Activated CD8-positive, alpha-beta memory T cell treated with anti-CD3 and anti-CD28 coated beads for 4 hours (primary cell): ENCODE measurements around the gene TOR2A.

Experiments
- DNase-seq, 2 donors: peaks; one replicate each; pipeline ENCODE4 v3.0.0-alpha.2; 2020; ENCODE audit warnings: low read depth in 2 of 2

The TOR2A gene

DNA sequence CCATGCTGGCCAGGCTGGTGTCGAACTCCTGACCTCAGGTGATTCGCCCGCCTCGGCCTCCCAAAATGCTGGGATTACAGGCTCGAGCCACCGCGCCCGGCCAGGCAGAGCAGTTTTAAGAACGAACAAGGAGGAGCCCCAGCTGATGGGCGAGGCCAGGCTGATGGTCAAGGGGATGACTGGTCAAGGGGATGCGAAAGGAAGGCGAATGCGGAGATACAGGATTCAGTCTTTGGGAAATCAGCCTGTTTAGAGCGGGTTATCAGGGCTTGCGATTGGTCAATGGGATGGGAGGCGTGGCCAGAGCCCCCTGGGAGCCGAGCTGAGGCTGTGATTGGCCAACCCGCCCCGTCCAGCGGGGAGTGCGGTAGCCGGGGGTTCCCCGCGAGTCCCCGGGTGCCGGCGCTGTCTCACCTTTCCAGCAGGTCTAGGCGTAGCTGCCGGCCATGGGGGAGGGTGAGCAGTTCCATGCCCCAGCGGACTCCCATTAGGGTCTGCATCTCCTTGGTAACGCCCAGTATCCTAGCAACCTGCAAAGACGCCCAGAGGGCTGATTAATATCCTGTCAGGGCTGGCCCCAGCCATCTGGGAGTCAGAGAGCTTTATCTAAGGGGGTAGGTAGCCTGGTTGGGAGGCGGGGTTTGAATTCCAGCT is 7.5 kb upstream of the TOR2A start:
- no peak for DNase-seq

DNA sequence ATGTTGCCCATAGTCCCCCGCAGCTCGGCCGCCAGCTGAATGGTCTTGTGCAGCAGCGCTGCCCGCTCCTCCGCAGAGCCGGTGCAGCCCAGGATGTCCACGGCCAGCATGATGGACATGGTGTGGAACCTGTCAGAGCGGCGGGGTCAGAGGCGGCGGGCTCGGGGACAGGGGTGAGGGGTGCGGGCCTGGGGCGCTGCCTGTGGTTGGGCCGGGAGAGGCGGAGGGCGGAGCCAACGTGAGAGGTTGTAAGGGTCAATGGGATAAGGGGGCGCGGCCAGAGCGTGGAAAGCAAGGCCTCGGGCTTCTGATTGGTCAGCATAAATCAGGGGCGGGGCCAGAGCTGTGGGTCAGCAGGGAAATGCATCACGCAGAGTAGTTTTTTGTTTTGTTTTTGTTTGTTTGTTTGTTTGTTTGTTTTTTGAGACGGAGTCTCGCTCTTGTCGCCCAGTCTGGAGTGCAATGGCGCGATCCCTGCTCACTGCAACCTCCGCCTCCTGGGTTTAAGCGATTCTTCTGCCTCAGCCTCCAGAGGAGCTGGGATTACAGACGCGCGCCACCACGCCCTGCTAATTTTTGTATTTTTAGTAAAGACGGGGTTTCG is 6.8 kb upstream of the TOR2A start:
- DNase-seq: no peak

- DNase-seq: no peak
Observed at GRCh38 chr9:127739614-127740330, 4.7 kb upstream of the TOR2A start.

DNA sequence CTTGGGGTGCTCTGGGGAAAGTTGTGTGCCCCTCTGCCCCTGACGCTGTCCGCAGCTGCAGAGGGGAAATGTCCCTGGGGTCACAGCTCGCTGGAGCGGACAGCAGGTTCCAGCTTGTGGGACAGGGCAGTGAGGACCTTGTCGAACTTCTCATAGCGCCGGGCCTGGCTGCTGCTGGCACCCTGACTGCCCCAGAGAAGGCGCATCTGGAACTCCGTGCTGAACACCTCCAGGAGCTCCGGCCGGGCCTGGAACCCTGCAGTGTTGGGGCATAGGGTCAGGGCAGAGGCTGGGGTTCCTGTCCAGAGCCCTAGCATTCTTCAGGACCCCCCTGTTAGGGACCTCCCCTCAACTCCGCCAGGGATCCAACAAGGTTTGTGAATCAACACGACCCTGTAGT is 3.6 kb upstream of the TOR2A start:
- no peak for DNase-seq

GRCh38 chr9:127735530-127736185 is 564 bp upstream of the TOR2A start:
- DNase-seq: no peak

DNA sequence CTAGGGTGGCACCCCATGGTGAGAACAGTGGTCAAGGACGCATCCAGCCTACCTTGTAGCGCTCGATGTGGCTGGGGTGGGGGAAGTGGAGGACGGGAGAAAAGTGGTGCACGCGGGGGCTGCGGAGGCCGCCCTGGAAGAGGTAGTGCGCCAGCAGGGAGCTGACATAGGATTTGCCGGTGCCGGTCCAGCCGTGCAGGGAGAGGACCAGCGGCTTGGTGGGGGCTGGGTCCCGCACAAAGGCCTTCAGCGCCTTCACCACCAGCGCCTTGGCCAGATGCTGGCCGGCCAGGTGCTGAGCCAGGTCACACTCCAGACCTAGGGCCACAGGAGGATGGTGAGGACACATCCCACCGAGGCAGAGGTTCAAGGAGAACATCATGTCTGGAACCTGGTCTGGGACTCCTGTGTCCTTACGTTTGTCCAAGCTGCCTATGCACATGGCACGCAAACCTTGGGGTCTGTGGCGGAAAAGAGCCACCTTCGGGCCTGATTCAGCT is 797 bp downstream of the TOR2A start:
- no peak for DNase-seq

GRCh38 chr9:127733614-127734013 is 1.5 kb downstream of the TOR2A start:
- DNase-seq: no peak

- no peak for DNase-seq
Observed at GRCh38 chr9:127732444-127732843, 2.6 kb downstream of the TOR2A start.

DNA sequence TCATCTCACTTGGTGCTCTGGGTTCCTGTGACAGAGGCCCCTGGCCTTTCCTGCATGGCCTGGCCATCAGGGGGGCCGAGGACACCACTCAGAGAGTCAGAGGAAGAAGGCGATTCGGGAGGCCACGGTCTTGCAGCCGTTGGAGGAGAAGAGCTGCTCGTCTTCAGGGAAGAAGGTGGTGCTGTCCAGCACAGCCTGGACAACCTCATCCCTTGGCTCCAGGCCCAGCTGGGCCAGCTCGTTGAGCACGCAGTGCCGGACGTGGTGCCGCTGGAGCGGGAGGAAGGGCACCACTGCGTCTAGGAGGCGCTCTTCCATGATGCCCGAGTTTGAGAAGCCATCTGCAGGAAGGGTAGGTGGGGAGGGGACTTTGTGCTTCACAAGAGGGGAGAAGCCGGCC is 3.2 kb downstream of the TOR2A start:
- no peak for DNase-seq

DNA sequence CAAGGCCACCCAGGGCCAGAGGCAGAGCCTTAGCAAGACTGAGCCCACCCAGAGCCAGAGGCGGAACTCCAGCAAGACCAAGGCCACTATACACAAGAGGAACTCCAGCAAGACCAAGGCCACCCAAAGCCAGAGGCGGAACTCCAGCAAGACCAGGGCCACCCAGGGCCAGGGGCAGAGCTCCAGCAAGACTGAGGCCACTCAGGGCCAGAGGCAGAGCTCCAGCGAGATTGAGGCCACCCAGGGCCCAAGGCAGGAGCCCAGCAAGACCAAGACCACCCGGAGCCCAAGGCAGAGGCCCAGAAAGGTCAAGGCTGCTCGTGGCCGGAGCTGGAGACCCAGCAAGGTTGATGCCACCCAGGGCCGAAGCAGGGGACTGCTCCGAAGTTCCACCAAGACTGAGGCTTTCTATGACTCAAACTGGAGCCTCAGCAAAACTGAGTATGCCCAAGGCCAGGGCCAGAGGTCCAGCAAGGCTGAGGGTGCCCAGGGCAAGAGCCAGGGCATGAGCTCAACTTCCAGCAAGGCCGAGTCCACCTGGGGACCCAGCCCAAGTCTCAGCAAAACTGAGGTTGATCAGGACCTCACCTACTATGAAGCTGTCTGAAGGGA is 4.2 kb downstream of the TOR2A start:
- no peak for DNase-seq

- DNase-seq: no peak
Observed at GRCh38 chr9:127730262-127730661, 4.8 kb downstream of the TOR2A start.

GRCh38 chr9:127729522-127730256 is 5.4 kb downstream of the TOR2A start:
- DNase-seq: no peak

GRCh38 chr9:127728808-127729207 is 6.3 kb downstream of the TOR2A start:
- DNase-seq: no peak

DNA sequence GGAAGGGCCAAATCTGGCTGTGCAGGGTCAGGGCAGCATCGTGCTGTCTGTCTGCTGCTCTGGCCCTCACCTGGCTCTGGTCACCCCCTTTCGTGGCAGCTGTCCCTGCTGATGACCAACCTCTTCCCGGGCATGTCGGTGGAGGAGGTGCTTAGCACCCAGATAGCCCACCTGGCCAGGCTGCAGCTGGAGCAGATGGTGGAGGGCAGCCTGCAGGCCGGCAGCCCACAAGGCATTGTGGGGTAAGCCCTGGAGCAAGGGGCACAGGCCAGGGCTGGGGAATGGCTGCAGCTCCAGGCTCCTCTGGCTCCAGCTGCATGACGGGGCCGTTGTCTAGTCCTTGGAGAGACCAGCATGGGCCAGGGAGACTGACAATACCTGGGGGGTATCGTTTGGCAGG is 8.2 kb downstream of the TOR2A start:
- DNase-seq: no peak

GRCh38 chr9:127724012-127724411 is 11.1 kb downstream of the TOR2A start:
- DNase-seq: no peak

GRCh38 chr9:127723444-127723843 is 11.7 kb downstream of the TOR2A start:
- no peak for DNase-seq

DNA sequence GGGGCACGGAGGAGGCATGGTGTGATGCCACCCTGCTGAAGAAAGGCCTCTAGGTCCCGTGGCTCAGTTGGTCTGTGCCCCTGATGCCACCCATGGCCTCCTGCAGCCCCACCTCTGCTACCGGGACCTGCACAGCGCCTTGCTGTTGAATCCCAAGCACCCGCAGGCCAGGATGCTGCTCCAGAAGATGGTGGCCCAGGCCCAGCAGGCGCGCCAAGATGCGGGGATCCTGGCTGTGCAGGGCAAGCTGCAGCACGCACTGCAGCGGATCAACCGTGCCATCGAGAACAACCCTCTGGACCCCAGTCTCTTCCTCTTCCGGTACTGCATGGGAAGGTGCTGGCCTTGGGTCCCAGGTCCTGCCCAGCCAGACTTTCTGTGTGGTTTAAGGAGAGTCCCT is 12.1 kb downstream of the TOR2A start:
- DNase-seq: no peak

GRCh38 chr9:127722055-127722745 is 12.9 kb downstream of the TOR2A start:
- no peak for DNase-seq

DNA sequence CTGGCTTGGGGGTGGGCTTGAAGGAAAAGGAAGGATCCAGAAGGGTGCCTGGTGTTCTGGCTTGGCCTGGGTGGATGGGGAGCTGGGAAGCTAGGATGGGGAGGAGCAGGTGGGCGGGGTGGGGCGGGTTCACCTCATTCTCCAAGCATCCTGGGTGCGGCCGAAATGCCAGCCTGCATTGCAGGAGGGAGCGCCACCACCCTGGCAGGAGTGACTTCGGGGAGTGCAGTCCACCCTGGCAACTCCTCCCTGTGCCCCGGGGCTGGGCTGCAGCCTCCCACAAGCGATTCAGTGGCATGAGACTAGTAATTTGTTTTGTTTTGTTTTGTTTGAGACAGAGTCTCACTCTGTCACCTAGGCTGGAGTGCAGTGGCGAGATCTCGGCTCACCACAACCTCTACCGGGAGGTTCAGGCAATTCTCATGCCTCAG is 13.7 kb downstream of the TOR2A start:
- no peak for DNase-seq

DNA sequence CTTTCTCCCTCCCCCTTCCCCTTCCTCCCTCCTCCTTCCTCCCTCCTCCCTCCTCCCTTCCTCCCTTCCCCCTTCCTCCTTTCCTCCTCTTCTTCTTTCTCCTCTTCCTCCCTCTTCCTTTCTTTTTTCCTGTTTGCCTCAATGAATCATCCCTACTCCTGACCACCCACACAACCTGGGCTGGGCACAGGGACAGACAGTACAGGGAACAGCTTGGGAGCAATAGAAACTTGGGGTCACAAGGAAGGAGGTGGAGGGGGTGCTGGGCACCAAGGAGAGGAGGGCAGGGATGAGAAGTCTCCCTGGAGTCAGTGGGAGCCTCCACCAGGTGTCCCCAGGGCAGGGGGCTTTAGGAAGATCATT is 14.2 kb downstream of the TOR2A start:
- no peak for DNase-seq
